Endodermal cell (in vitro differentiated cells): Measurements from ENCODE around the gene CDON. TPM values are rescaled to one million over a fixed set of nuclear protein-coding genes. Genes with fewer than 3 reads are reported as not detected.

ENCODE experiments used
- DNase-seq: peaks from one replicate; pipeline ENCODE4 v3.0.0-alpha.2; 2017
- H3K27ac ChIP-seq: 2 replicates; pipeline ENCODE4 v1.5.1; 2013; ENCODE audit warnings: mild to moderate bottlenecking, low read depth, low read length, moderate library complexity
- H3K27me3 ChIP-seq: 2 replicates; pipeline ENCODE4 v1.6.1; 2013; ENCODE audit warnings: mild to moderate bottlenecking, low read length, moderate library complexity; ENCODE audit not compliant: insufficient read depth, control insufficient read depth, poor library complexity, severe bottlenecking
- H3K36me3 ChIP-seq: 2 replicates; pipeline ENCODE4 v1.7.0; 2013; ENCODE audit warnings: mild to moderate bottlenecking, low read length, moderate library complexity; ENCODE audit not compliant: control insufficient read depth, insufficient read depth
- H3K4me1 ChIP-seq: one replicate; pipeline ENCODE4 v1.7.0; 2013; ENCODE audit warnings: low read length; ENCODE audit not compliant: control insufficient read depth, insufficient read depth
- H3K4me3 ChIP-seq: 2 replicates; pipeline ENCODE4 v1.5.1; 2013; ENCODE audit warnings: mild to moderate bottlenecking, low read length, moderate library complexity
- H3K9ac ChIP-seq: 2 replicates; pipeline ENCODE4 v1.6.1; 2013; ENCODE audit warnings: mild to moderate bottlenecking, low read length, moderate library complexity; ENCODE audit not compliant: poor library complexity, severe bottlenecking; ENCODE audit errors: extremely low read depth
- H3K9me3 ChIP-seq: 2 replicates; pipeline ENCODE4 v1.6.1; 2013; ENCODE audit warnings: mild to moderate bottlenecking, low read length, moderate library complexity; ENCODE audit not compliant: control insufficient read depth
- H3K27ac Mint-ChIP-seq: 2 replicates; pipeline ENCODE4 v1.8.0; 2020; ENCODE audit warnings: mixed read lengths
- H3K27me3 Mint-ChIP-seq: 2 replicates; pipeline ENCODE4 v1.8.0; 2021; ENCODE audit warnings: mild to moderate bottlenecking, mixed read lengths; ENCODE audit not compliant: insufficient read depth
- H3K36me3 Mint-ChIP-seq: 2 replicates; pipeline ENCODE4 v1.8.0; 2020; ENCODE audit warnings: low read depth, mixed read lengths
- H3K4me1 Mint-ChIP-seq: 2 replicates; pipeline ENCODE4 v1.8.0; 2020; ENCODE audit warnings: mixed read lengths
- H3K4me3 Mint-ChIP-seq: 2 replicates; pipeline ENCODE4 v1.8.0; 2020; ENCODE audit warnings: mild to moderate bottlenecking, moderate library complexity, mixed read lengths
- H3K9me3 Mint-ChIP-seq: 2 replicates; pipeline ENCODE4 v1.8.0; 2020; ENCODE audit warnings: mild to moderate bottlenecking, mixed read lengths
- CTCF ChIP-seq: fragments of 200-600 bp; sonication (generic); conservative IDR thresholded peaks from 2 replicates; pipeline ENCODE4 v1.5.0; 2021; ENCODE audit warnings: antibody characterized with exemption, mild to moderate bottlenecking
- WGBS, 2 experiments: methylation state at CpG; one replicate each; pipeline versions ENCODE4 v1.1.5 to v1.1.7; 2013; ENCODE audit warnings: missing lambda C conversion rate in 2 of 2, mixed read lengths in 1 of 2; ENCODE audit not compliant: insufficient coverage in 1 of 2, insufficient read length in 1 of 2; 5-methylcytosine and 5-hydroxymethylcytosine counted together
- total RNA-seq, 2 donors: library from RNA; stranded (reverse); fragmentation: NEBNext Ultra II Directional in 1 of 2; extraction: Animal tissue kit (Norgen Biotek cat#: 25700) in 1 of 2; gene quantifications; 2 replicates in 1 of 2; 3 replicates in 1 of 2; pipeline ENCODE4 v1.2.1, GENCODE V29; 2021

CDON gene
- total RNA-seq, 2 donors from 2014 or later = 19.2 to 24.5 TPM

GRCh38 chr11:126100716-126101115 is 38.0 kb upstream of the CDON start:
- no peaks in the 10 kb centered on the region for H3K36me3 ChIP-seq
- peaks cover 2% of the 10 kb centered on the region for H3K4me1 ChIP-seq
- H3K36me3 Mint-ChIP-seq = no peaks in the 10 kb centered on the region
- peak overlapping the region; percentile 100 for H3K27ac ChIP-seq
- H3K27me3 Mint-ChIP-seq = peaks cover 11% of the 10 kb centered on the region
- H3K9me3 ChIP-seq = no peaks in the 10 kb centered on the region
- H3K27me3 ChIP-seq = peaks cover 15% of the 10 kb centered on the region
- H3K4me1 Mint-ChIP-seq = peaks cover 31% of the 10 kb centered on the region
- H3K4me3 ChIP-seq = no peak overlapping the region
- TF ChIP-seq CTCF = no peak
- no peak overlapping the region for H3K27ac Mint-ChIP-seq
- H3K9me3 Mint-ChIP-seq = no peaks in the 10 kb centered on the region
- WGBS, 2 experiments = 43 to 81% methylated on average over 1 to 5 of the region's 5 CpGs
- H3K9ac ChIP-seq = no peak overlapping the region
- DNase-seq = no peak
- H3K4me3 Mint-ChIP-seq = no peak overlapping the region

GRCh38 chr11:126098204-126098769 is 35.6 kb upstream of the CDON start:
- DNase-seq = peak; percentile 46
- no peaks in the 10 kb centered on the region for H3K36me3 Mint-ChIP-seq
- H3K4me3 ChIP-seq = no peak overlapping the region
- H3K9me3 Mint-ChIP-seq = no peaks in the 10 kb centered on the region
- no peak overlapping the region for H3K9ac ChIP-seq
- H3K4me3 Mint-ChIP-seq = no peak overlapping the region
- H3K27me3 ChIP-seq = peaks cover 15% of the 10 kb centered on the region
- no peak for TF ChIP-seq CTCF
- 79 to 94% methylated on average over 5 to 7 of the region's 7 CpGs for WGBS, 2 experiments
- H3K9me3 ChIP-seq = no peaks in the 10 kb centered on the region
- no peaks in the 10 kb centered on the region for H3K4me1 ChIP-seq
- H3K27ac Mint-ChIP-seq = no peak overlapping the region
- peaks cover 9% of the 10 kb centered on the region for H3K27me3 Mint-ChIP-seq
- H3K36me3 ChIP-seq = no peaks in the 10 kb centered on the region
- H3K27ac ChIP-seq = no peak overlapping the region
- peaks cover 17% of the 10 kb centered on the region for H3K4me1 Mint-ChIP-seq

DNA sequence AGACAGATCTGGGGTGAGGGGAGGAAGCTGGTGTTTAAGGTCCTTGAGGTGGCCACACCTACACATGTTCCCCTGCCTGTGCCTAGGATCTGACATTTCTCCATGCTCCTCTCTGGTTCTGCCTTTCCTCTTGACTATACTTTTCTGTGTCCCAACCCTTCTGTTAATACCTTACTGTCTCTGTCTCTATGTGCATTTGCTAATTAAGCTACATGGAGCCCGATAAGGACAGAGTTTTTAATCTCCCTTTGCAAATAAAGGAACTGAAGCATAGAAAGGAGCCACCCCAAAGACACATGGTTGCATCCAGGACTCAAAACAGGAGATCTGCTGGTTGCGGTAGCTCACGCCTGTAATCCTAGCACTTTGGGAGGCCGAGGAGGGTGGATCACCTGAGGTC is 33.1 kb upstream of the CDON start:
- no peak for TF ChIP-seq CTCF
- DNase-seq = no peak
- Mint-ChIP-seq H3K36me3 (no peaks in the 10 kb centered on the region), H3K4me3 (no peak overlapping the region), H3K27me3 (peaks cover 6% of the 10 kb centered on the region), H3K9me3 (no peaks in the 10 kb centered on the region), H3K27ac (no peak overlapping the region), H3K4me1 (peaks cover 10% of the 10 kb centered on the region)
- Histone ChIP-seq H3K36me3 (no peaks in the 10 kb centered on the region), H3K9me3 (no peaks in the 10 kb centered on the region), H3K4me3 (no peak overlapping the region), H3K9ac (no peak overlapping the region), H3K27me3 (peaks cover 15% of the 10 kb centered on the region), H3K27ac (no peak overlapping the region), H3K4me1 (no peaks in the 10 kb centered on the region)
- WGBS, 2 experiments = 86 to 94% methylated on average over 4 of the region's 4 CpGs
